NT2/D1 (cell line): ENCODE data around the gene PPARA.

Source experiments
- DNase-seq: peaks from one replicate; pipeline ENCODE4 v3.0.0-alpha.2; 2011; ENCODE audit warnings: low read depth, low spot score
- H3K27me3 ChIP-seq: 2 replicates; pipeline ENCODE4 v1.6.0; 2011; ENCODE audit warnings: mild to moderate bottlenecking; ENCODE audit not compliant: insufficient read length, insufficient read depth
- H3K36me3 ChIP-seq: 2 replicates; pipeline ENCODE4 v1.6.1; 2011; ENCODE audit warnings: mild to moderate bottlenecking, low read length, mixed read lengths; ENCODE audit not compliant: insufficient read depth, insufficient read length
- H3K4me1 ChIP-seq: 2 replicates; pipeline ENCODE4 v1.5.1; 2011; ENCODE audit not compliant: insufficient read depth, insufficient read length
- H3K4me3 ChIP-seq: 2 replicates; pipeline ENCODE4 v1.5.1; 2011; ENCODE audit warnings: low read depth; ENCODE audit not compliant: insufficient read length
- H3K9ac ChIP-seq: 2 replicates; pipeline ENCODE4 v1.6.0; 2011; ENCODE audit warnings: low read depth; ENCODE audit not compliant: insufficient read length
- H3K9me3 ChIP-seq: 2 replicates; pipeline ENCODE4 v1.5.1; 2011; ENCODE audit warnings: mild to moderate bottlenecking, low read length; ENCODE audit not compliant: insufficient read depth
- SUZ12 ChIP-seq: IDR thresholded peaks from 2 replicates; pipeline ENCODE4 v1.6.1; 2011; ENCODE audit not compliant: insufficient read length, insufficient read depth; ENCODE audit errors: extremely low read depth
- YY1 ChIP-seq: IDR thresholded peaks from 2 replicates; pipeline ENCODE4 v1.6.1; 2011; ENCODE audit not compliant: insufficient read length, insufficient read depth
- ZNF274 ChIP-seq: IDR thresholded peaks from 2 replicates; pipeline ENCODE4 v1.6.1; 2011; ENCODE audit warnings: mild to moderate bottlenecking, low read depth, low read length

The PPARA gene

DNA sequence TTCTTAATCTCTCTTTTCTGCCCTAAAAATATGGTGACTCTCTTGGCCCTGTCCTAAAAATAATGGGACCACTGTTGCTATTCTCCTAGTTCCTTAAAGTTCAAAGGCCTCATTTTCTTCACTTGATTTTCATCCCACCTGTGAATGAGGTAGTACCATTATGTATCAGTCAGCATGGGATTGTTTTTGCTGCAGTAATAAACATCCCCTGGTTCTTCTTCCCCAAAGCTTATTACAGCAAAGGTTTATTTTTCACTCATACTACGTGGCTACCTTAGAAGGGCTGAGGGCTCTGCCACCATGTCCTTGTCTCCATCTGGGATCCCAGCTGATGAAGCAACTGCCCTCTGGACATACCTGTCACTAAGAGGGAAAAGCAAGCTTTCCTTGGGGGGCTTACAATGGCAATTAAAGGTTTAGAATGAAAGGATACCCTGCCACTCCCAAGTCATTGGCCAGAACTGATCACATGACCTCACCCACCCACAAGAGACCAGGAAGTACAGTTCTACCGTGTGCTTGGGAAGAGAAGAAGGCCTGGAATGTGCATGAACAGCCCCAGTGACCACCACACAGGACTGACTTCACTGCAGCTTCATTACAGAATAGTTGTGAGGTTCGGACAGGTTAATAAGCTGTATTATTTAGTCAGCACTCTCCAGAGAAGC, 125.3 kb downstream of the PPARA start:
- no peak for DNase-seq
- Histone ChIP-seq H3K27me3 (no peaks in the 10 kb centered on the region), H3K4me3 (no peak overlapping the region), H3K4me1 (no peaks in the 10 kb centered on the region), H3K9me3 (peaks cover 8% of the 10 kb centered on the region; the same call in 1 of the 2 replicates), H3K36me3 (peaks cover 73% of the 10 kb centered on the region), H3K9ac (no peak overlapping the region)
- no peak for TF ChIP-seq YY1

DNA sequence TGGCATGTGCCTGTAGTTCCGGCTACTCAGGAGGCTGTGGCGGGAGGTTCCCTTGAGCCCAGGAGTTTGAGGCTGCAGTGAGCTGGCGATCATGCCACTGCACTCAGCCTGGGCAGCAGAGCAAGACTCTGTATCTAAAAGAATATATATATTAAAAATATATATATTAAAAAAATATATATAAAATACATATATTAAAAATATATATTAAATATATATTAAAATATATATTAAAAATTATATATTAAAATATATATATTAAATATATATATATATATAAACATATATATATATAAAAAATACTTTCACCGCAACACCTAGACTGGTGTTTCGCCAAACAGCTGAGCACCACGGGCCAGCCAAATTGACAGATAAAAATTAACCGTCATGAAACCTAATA, 126.2 kb downstream of the PPARA start:
- Histone ChIP-seq H3K4me3 (no peak overlapping the region), H3K4me1 (no peaks in the 10 kb centered on the region), H3K36me3 (peaks cover 81% of the 10 kb centered on the region), H3K9me3 (peaks cover 8% of the 10 kb centered on the region; the same call in 1 of the 2 replicates), H3K9ac (no peak overlapping the region), H3K27me3 (no peaks in the 10 kb centered on the region)
- DNase-seq: no peak
- TF ChIP-seq ZNF274: no peak
- TF ChIP-seq YY1: no peak
- no peak for TF ChIP-seq SUZ12

DNA sequence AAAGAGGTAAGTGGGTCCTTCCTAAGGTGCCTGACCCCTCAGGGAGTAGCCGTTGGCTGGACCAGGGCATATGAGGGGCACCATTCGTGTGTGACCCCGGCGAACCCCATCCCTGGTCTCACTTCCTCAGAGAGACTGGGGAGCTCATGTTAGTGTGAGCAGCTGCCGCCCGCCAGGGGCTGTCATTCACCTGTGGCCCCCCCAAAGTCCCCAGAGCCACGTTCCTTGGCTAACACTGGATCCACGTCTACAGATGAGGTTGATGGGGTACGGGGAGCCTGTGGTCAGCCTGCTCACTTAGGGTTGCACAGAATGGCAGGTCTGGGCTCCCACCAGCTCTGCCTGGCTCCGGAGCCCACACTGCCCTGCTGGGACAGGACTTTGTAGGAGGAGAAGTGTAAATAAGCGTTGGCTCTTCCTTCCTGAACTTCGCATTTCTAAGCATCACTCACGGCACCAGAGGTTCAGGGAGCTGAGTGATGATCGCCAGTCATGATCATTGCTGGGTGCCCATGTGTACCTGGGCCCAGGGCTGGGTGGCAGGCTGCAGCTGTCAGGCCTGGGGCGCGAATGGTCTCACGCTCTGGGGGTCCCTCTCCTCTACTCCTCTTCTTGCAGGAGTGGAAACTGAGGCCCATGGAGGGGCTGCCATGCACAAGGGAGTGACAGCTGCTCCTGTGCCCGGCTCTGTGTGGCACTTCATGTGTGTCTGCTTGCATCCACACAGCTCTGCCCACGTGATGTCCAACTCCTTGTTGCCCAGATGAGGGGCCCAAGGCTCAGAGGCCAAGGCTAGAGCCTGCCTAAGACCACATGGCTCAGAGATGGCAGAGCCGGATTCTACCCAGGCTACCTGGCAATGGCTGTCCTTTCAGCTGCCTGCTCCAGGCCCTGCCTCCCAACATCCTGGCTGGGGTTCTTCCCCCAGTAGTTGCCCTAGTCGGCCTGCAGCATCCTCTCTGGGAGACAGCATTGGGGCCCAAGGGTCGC, 128.6 kb downstream of the PPARA start:
- Histone ChIP-seq H3K4me3 (no peak overlapping the region), H3K9me3 (peaks cover 8% of the 10 kb centered on the region; the same call in 1 of the 2 replicates), H3K4me1 (no peaks in the 10 kb centered on the region), H3K9ac (no peak overlapping the region), H3K27me3 (no peaks in the 10 kb centered on the region), H3K36me3 (peaks cover 77% of the 10 kb centered on the region)
- DNase-seq: no peak
- TF ChIP-seq ZNF274 (no peak), YY1 (no peak), SUZ12 (no peak)

DNA sequence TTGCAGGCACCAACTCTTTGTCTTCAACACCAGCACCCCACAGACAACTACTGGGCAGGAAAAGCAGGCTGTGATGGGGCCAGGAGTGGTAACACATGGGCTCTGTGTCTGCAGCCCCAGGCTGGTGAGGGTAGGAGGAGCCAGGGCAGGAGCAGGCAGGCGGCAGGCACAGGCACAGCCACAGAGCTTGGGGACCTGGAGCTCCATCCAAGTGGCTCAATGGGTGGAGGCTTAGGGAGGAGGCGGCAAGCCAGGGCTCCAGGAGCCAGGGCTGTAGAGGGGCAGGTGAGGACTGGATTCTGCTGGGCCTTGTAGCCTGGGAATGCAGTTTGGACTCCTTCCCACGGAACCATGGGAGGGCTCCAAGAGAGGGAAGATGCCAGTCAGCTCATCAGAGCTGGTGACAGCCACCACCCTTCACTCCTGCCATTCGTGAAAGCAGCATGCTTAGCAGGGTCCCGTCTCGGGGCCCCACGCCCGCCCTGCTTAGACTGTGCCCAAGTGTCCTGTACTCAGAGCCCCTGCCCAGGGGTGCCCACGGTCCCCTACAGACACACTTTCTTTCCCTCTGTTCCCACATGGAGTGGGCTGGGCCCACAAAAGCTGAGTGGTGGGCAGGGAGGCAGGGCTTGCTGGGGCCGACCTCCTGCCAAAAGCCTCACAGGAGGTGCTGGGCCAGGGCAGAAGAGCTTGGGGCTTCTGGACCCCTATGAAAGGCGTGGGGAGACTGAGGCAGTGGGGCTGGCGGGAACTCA, 129.9 kb downstream of the PPARA start:
- no peaks in the 10 kb centered on the region for H3K4me1 ChIP-seq
- TF ChIP-seq ZNF274 (no peak), YY1 (no peak)
- H3K27me3 ChIP-seq: no peaks in the 10 kb centered on the region
- H3K9me3 ChIP-seq: peaks cover 6% of the 10 kb centered on the region; the same call in 1 of the 2 replicates
- H3K36me3 ChIP-seq: peaks cover 81% of the 10 kb centered on the region
- no peak overlapping the region for H3K9ac ChIP-seq
- H3K4me3 ChIP-seq: no peak overlapping the region
- DNase-seq: no peak

DNA sequence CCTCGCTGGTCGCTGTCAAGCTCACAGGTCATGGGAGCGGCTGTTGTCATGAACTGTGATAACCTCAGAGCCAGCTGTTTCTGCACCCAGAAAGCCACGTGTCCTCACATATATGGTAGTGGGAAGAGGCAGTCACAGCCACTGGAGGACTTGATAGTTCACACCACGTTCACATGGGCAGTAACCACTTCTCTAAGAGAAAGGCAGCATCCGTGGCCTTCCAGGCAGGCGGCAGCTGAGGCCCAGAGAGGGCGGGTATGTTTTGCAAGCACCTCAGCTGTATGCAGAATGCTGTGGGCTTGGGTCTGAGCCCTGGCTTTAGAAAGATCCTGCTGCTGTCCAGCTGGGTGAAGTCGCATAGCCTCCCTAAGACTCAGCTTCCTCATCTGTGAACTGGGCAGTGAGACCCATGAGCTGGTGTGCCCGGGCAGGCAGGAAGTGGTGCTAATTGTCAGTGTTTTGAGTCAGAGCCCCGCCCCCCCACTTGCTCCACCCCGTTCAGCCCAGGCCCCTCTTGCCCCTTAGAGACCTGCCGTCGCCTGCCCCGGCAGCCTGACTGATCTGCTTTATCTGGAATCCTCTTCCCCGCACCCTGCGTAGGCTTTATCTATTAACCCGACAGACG, 130.8 kb downstream of the PPARA start:
- DNase-seq: no peak
- no peaks in the 10 kb centered on the region for H3K4me1 ChIP-seq
- TF ChIP-seq ZNF274 (no peak), SUZ12 (no peak), YY1 (no peak)
- no peaks in the 10 kb centered on the region for H3K27me3 ChIP-seq
- H3K36me3 ChIP-seq: peaks cover 73% of the 10 kb centered on the region
- H3K9ac ChIP-seq: no peak overlapping the region
- no peaks in the 10 kb centered on the region for H3K9me3 ChIP-seq
- H3K4me3 ChIP-seq: no peak overlapping the region

DNA sequence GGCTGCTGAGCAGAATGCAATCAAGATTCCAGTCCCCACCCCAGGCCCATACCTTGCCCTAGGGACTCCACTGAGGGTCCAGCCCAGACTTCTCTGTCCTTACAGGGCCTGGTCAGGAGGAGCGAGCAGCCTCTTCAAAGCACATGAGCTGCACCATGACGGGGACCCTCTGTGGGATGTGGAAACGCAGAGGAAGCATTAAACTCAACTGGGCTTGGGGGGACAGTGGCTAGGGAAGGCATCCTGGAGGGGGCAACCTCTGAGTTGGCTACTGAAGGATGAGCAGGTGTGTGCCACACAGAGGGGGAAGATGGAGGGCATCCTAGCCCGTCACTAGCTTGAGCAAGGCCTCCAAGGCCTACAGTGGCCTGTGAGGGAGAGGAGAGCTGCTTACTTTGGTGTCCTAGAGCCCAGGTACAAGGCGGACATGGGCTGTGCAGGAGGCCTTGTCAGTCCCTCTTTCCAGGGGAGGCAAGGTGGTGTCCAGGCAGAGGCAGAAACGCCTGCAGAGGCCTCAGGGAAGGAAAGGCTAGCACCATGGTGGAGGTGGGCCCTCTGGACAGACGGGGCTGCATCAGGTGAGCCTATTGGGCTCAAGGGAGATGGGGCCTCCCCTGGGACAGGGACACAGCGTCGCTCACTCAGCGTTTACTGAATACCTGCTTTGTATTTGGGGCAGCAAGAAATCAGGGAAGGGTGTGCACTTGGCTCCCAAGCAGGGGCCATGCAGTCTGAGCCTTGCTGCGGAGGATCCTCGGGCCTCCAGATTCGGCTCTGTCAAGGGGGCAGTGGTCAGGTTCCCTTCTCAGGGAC, 131.7 kb downstream of the PPARA start:
- Histone ChIP-seq H3K36me3 (peaks cover 75% of the 10 kb centered on the region), H3K4me1 (no peaks in the 10 kb centered on the region), H3K4me3 (no peak overlapping the region), H3K27me3 (no peaks in the 10 kb centered on the region), H3K9me3 (no peaks in the 10 kb centered on the region), H3K9ac (no peak overlapping the region)
- TF ChIP-seq ZNF274: no peak
- no peak for TF ChIP-seq YY1
- TF ChIP-seq SUZ12: no peak
- no peak for DNase-seq
